ENCODE results near the gene GSTT2.

GRCh38 chr22:24002851-24003250 lies 22.9 kb downstream of the GSTT2 start:
- TF ChIP-seq TARDBP (IDR thresholded peaks at IDR 0.05) (no peak), BHLHE40 (IDR thresholded peaks at IDR 0.05; ENCODE audit: borderline replicate concordance) (no peak), PKNOX1 (IDR thresholded peaks at IDR 0.05) (no peak), SUZ12 (IDR thresholded peaks at IDR 0.05) (no peak), ZNF384 (IDR thresholded peaks at IDR 0.05) (no peak), FOXM1 (IDR thresholded peaks at IDR 0.05; ENCODE audit: borderline replicate concordance) (no peak), ARNT (IDR thresholded peaks at IDR 0.05) (no peak), LEF1 (IDR thresholded peaks at IDR 0.05; ENCODE audit: borderline replicate concordance) (no peak), ELF4 (IDR thresholded peaks at IDR 0.05) (no peak)
